ENCODE results near the gene PKHD1.

- TF ChIP-seq CTCF (IDR thresholded peaks at IDR 0.05) (no peak), POLR2A (IDR thresholded peaks at IDR 0.05) (no peak)
These were observed 443.0 kb downstream of the PKHD1 start for GRCh38 chr6:51644426-51644825.
